Small intestine (tissue), 4 donors: ENCODE measurements around the gene ZNF574. TPM values are rescaled to one million over a fixed set of nuclear protein-coding genes. Genes with fewer than 3 reads are reported as not detected.

Source experiments
- polyA plus RNA-seq, 4 donors: library from polyadenylated mRNA; stranded (reverse) in 3 of 4; unstranded in 1 of 4; fragments of 200-250 nt in 3 of 4; fragments of 120-200 nt in 1 of 4; gene quantifications; one replicate each; pipeline versions ENCODE4 v1.2.1 to v1.2.3, GENCODE V29; 2013
- donor health status: healthy with polysubstance abuse.
- donor health status: Bipolar disorder and iron deficiency.
- donor health status: healthy.

ZNF574 gene
- polyA plus RNA-seq, 4 donors: 4.5 to 16.9 (median 7.4) TPM

Other genes starting within 250 kb of the ZNF574 start
- not detected for gene LYPD4, start 231.5 kb upstream of the ZNF574 start, polyA plus RNA-seq
- gene DMRTC2, start 231.1 kb upstream of the ZNF574 start, polyA plus RNA-seq: not detected
- 1,000 to 10,000 TPM; 2,031 to 3,349 (median 2,770) TPM for gene RPS19, start 215.9 kb upstream of the ZNF574 start, polyA plus RNA-seq
- 10 to 100 TPM in 1 of 4 donors, 1 to 10 TPM in 1, under 1 TPM in 2; 0.45 to 10.5 (median 4.9) TPM for gene CD79A, start 198.9 kb upstream of the ZNF574 start, polyA plus RNA-seq
- gene ARHGEF1, start 193.0 kb upstream of the ZNF574 start, polyA plus RNA-seq: 100 to 1,000 TPM in 2 of 4 donors, 10 to 100 TPM in 2; 49.7 to 120 (median 86.7) TPM
- under 1 TPM in 2 of 4 donors, not detected in 2; 0.04 to 0.21 TPM for gene ERFL, start 147.7 kb upstream of the ZNF574 start, polyA plus RNA-seq
- gene RABAC1, start 116.8 kb upstream of the ZNF574 start, polyA plus RNA-seq: 100 to 1,000 TPM in 3 of 4 donors, 10 to 100 TPM in 1; 72.0 to 227 (median 194) TPM
- gene ATP1A3, start 81.9 kb upstream of the ZNF574 start, polyA plus RNA-seq: 1 to 10 TPM in 2 of 4 donors, under 1 TPM in 1, not detected in 1; 0.81 to 4.3 (median 1.3) TPM
- 1 to 10 TPM in 1 of 4 donors, under 1 TPM in 2, not detected in 1; 0.27 to 1.6 (median 0.68) TPM for gene GRIK5, start 6.0 kb upstream of the ZNF574 start, polyA plus RNA-seq
- 1 to 10 TPM in 3 of 4 donors, under 1 TPM in 1; 0.45 to 2.7 (median 1.9) TPM for gene POU2F2, start 56.3 kb downstream of the ZNF574 start, polyA plus RNA-seq
- gene DEDD2, start 141.5 kb downstream of the ZNF574 start, polyA plus RNA-seq: 10 to 100 TPM; 22.8 to 41.3 (median 37.8) TPM
- 10 to 100 TPM in 1 of 4 donors, 1 to 10 TPM in 3; 3.2 to 11.3 (median 4.4) TPM for gene ZNF526, start 144.1 kb downstream of the ZNF574 start, polyA plus RNA-seq
- gene GSK3A, start 166.4 kb downstream of the ZNF574 start, polyA plus RNA-seq: 10 to 100 TPM; 48.5 to 73.0 (median 70.6) TPM
- 10 to 100 TPM; 28.6 to 60.7 (median 41.7) TPM for gene ERF, start 179.0 kb downstream of the ZNF574 start, polyA plus RNA-seq
- 10 to 100 TPM; 14.1 to 39.2 (median 24.0) TPM for gene CIC, start 193.1 kb downstream of the ZNF574 start, polyA plus RNA-seq
- gene PRR19, start 226.0 kb downstream of the ZNF574 start, polyA plus RNA-seq: 1 to 10 TPM in 2 of 4 donors, under 1 TPM in 2; 0.81 to 1.1 (median 0.99) TPM
- 10 to 100 TPM; 16.3 to 49.4 (median 26.9) TPM for gene PAFAH1B3, start 226.5 kb downstream of the ZNF574 start, polyA plus RNA-seq
- gene TMEM145, start 237.1 kb downstream of the ZNF574 start, polyA plus RNA-seq: 1 to 10 TPM in 1 of 4 donors, under 1 TPM in 1, not detected in 2; 0.83 to 1.1 TPM
- gene MEGF8, start 249.5 kb downstream of the ZNF574 start, polyA plus RNA-seq: 10 to 100 TPM in 2 of 4 donors, 1 to 10 TPM in 2; 2.4 to 26.7 (median 6.9) TPM